Sigmoid colon (tissue), 7 donors: ENCODE results near the gene HEATR5A. TPM values are rescaled to one million over a fixed set of nuclear protein-coding genes. Genes with fewer than 3 reads are reported as not detected.
"Not testable (repeated sequence)": the region's sequence is repeated elsewhere in the genome, so short reads cannot be mapped to it uniquely, and the experiment has no call there.

Experiments used
- DNase-seq: peaks from one replicate; pipeline ENCODE4 v3.0.0-alpha.2; 2019
- H3K27ac ChIP-seq, 4 donors: fragments of 200-600 bp; sonication (generic); one replicate each; pipeline ENCODE4 v1.5.1; 2016 to 2019; ENCODE audit warnings: mild to moderate bottlenecking in 1 of 4
- H3K27me3 ChIP-seq, 3 donors: fragments of 200-600 bp; sonication (generic); one replicate each; pipeline ENCODE4 v1.5.1; 2019; ENCODE audit warnings: mild to moderate bottlenecking in 1 of 3
- H3K36me3 ChIP-seq, 4 donors: fragments of 200-600 bp; sonication (generic); one replicate each; pipeline ENCODE4 v1.5.1; 2016 to 2019
- H3K4me1 ChIP-seq, 4 donors: fragments of 200-600 bp; sonication (generic); one replicate each; pipeline ENCODE4 v1.5.1; 2017 to 2019
- H3K4me3 ChIP-seq, 4 donors: fragments of 200-600 bp; sonication (generic); one replicate each; pipeline ENCODE4 v1.5.1; 2017 to 2019; ENCODE audit warnings: mild to moderate bottlenecking in 2 of 4, moderate library complexity in 1 of 4
- H3K9me3 ChIP-seq, 4 donors: fragments of 200-600 bp in 3 of 4; sonication (generic) in 3 of 4; one replicate each; pipeline versions ENCODE4 v1.5.1 to v1.6.1; 2013 to 2019
- EP300 ChIP-seq, 4 donors: sonication (generic); formaldehyde crosslinking; IDR thresholded peaks; one replicate each; pipeline ENCODE4 v1.6.1; 2017; ENCODE audit warnings: antibody characterized with exemption in 4 of 4
- POLR2A ChIP-seq, 2 donors: fragments of 450-650 bp; IDR thresholded peaks; one replicate each; pipeline ENCODE4 v1.6.1; 2016; ENCODE audit warnings: antibody characterized with exemption in 2 of 2, mild to moderate bottlenecking in 2 of 2, moderate library complexity in 2 of 2
- POLR2AphosphoS5 ChIP-seq, 4 donors: sonication (generic); formaldehyde crosslinking; IDR thresholded peaks; one replicate each; pipeline ENCODE4 v1.6.1; 2017; ENCODE audit warnings: antibody characterized with exemption in 4 of 4
- WGBS, 2 donors: extraction: QIAGEN DNeasy Blood & Tissue Kit; methylation state at CpG; one replicate each; pipeline ENCODE4 v1.1.7; 2013; 5-methylcytosine and 5-hydroxymethylcytosine counted together
- intact Hi-C: fragments of 100-400 bp; cut with DNase I; formaldehyde crosslinking; loops from one replicate; pipeline ENCODE4 v1.15.1; 2023
- polyA plus RNA-seq, 3 donors: library from polyadenylated mRNA; stranded (reverse); fragments of 200-250 nt; gene quantifications; one replicate each; pipeline ENCODE4 v1.2.3, GENCODE V29; 2013
- total RNA-seq, 4 donors: library from RNA; depleted of rRNA; stranded (reverse); fragments of >200 nt; gene quantifications; one replicate each; pipeline ENCODE4 v1.1.0, GENCODE V29; 2016
- TF ChIP-seq, protein P1 (sequence below), 4 experiments: fragments of 450-650 bp in 3 of 4; fragments of 200-600 bp in 1 of 4; IDR thresholded peaks; one replicate each; pipeline ENCODE4 v1.5.1; 2016 to 2019; ENCODE audit warnings: antibody characterized with exemption in 4 of 4, mild to moderate bottlenecking in 3 of 4, moderate library complexity in 2 of 4
- donor health status: healthy with polysubstance abuse.
- donor health status: Bipolar disorder and iron deficiency.
- donor health status: healthy.

Gene HEATR5A
- total and polyA plus RNA-seq, 7 donors = 9.3 to 41.9 (median 28.7) TPM

DNA sequence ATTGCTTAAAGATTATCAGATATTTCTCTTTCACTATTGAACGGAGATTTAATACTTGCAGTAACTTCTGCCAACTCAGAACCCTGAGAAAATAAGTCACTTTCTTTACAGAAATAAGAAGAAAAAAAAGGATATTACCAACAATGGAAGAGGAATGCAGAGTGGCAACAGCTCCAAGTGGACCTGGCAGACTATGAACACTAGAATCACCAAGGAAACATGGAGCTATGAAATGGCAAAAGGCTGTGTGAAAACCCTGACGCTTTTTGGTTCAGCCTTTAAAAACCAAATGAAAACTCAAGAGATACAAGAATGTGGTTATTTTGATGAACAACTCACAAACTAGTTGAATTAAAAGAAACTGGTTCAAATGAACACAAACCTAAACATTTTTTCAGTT lies 19.2 kb upstream of the HEATR5A start:
- H3K27me3 ChIP-seq = no peaks in the 10 kb centered on the region
- H3K9me3 ChIP-seq = no peaks in the 10 kb centered on the region
- DNase-seq = no peak
- no peak overlapping the region for H3K27ac ChIP-seq
- TF ChIP-seq POLR2A (IDR thresholded peaks at IDR 0.05) (no peak), EP300 (IDR thresholded peaks at IDR 0.05) (no peak), POLR2AphosphoS5 (IDR thresholded peaks at IDR 0.05) (no peak)
- TF ChIP-seq, protein P1, sequence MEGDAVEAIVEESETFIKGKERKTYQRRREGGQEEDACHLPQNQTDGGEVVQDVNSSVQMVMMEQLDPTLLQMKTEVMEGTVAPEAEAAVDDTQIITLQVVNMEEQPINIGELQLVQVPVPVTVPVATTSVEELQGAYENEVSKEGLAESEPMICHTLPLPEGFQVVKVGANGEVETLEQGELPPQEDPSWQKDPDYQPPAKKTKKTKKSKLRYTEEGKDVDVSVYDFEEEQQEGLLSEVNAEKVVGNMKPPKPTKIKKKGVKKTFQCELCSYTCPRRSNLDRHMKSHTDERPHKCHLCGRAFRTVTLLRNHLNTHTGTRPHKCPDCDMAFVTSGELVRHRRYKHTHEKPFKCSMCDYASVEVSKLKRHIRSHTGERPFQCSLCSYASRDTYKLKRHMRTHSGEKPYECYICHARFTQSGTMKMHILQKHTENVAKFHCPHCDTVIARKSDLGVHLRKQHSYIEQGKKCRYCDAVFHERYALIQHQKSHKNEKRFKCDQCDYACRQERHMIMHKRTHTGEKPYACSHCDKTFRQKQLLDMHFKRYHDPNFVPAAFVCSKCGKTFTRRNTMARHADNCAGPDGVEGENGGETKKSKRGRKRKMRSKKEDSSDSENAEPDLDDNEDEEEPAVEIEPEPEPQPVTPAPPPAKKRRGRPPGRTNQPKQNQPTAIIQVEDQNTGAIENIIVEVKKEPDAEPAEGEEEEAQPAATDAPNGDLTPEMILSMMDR (IDR thresholded peaks at IDR 0.05) = no peak
- WGBS, 2 donors = 95 to 96% methylated on average over 2 of the region's 2 CpGs
- peaks cover 0 to 25% (median 18%) of the 10 kb centered on the region in 4 donors for H3K4me1 ChIP-seq
- no peak overlapping the region for H3K4me3 ChIP-seq
- intact Hi-C loops = no loop called here
- no peaks in the 10 kb centered on the region for H3K36me3 ChIP-seq

GRCh38 chr14:31437045-31437691 lies 16.8 kb upstream of the HEATR5A start:
- H3K4me3 ChIP-seq, H3K27ac ChIP-seq, H3K9me3 ChIP-seq, intact Hi-C loops, H3K27me3 ChIP-seq, H3K36me3 ChIP-seq: not testable (repeated sequence)
- peak; percentile 58 for DNase-seq
- peaks cover 0 to 27% (median 16%) of the 10 kb centered on the region in 4 donors for H3K4me1 ChIP-seq
- 92 to 96% methylated on average over 39 to 42 of the region's 45 CpGs for WGBS, 2 donors

DNA sequence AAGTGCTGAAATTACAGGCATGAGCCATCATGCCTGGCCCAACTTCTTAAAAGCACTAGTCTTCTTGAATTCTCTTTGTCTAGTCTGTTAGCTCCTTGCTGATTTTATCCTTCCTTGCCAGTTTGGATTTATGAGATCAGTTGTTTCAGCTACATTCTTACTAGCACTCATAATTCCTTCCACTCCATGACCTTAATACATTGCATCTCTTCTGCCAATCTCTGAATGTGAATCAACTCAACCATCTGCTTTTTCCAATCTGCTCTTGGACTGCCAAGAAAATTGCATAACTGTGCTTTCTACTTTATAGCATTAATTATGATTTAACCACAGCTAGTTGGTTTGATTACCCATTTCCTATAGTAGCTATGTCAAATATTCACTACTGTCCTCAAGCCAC lies 14.9 kb upstream of the HEATR5A start:
- no peak overlapping the region for H3K4me3 ChIP-seq
- H3K9me3 ChIP-seq = no peaks in the 10 kb centered on the region
- intact Hi-C loops = no loop called here
- H3K36me3 ChIP-seq = no peaks in the 10 kb centered on the region
- DNase-seq = no peak
- no peaks in the 10 kb centered on the region for H3K27me3 ChIP-seq
- TF ChIP-seq EP300 (IDR thresholded peaks at IDR 0.05) (no peak), POLR2AphosphoS5 (IDR thresholded peaks at IDR 0.05) (peak in 2 of 4 donors; percentile 10 to 11)
- H3K27ac ChIP-seq = peak overlapping the region in 1 of 4 donors; percentile 45
- H3K4me1 ChIP-seq = peaks cover 0 to 14% (median 11%) of the 10 kb centered on the region in 4 donors

- Histone ChIP-seq H3K4me1 (peaks cover 0 to 14% (median 10%) of the 10 kb centered on the region in 4 donors), H3K27me3 (no peaks in the 10 kb centered on the region), H3K9me3 (no peaks in the 10 kb centered on the region), H3K27ac (no peak overlapping the region), H3K4me3 (no peak overlapping the region), H3K36me3 (no peaks in the 10 kb centered on the region)
- no peak for DNase-seq
- TF ChIP-seq POLR2A (IDR thresholded peaks at IDR 0.05) = no peak
- TF ChIP-seq POLR2AphosphoS5 (IDR thresholded peaks at IDR 0.05) = no peak
- no peak for TF ChIP-seq EP300 (IDR thresholded peaks at IDR 0.05)
- TF ChIP-seq, protein P1 (IDR thresholded peaks at IDR 0.05) = no peak
- intact Hi-C loops = no loop called here
- WGBS, 2 donors = 96 to 98% methylated on average over 11 of the region's 11 CpGs
Observed at GRCh38 chr14:31430634-31431264, 10.4 kb upstream of the HEATR5A start.

- Histone ChIP-seq H3K27me3 (no peaks in the 10 kb centered on the region), H3K4me1 (peaks cover 0 to 6% (median under 1%) of the 10 kb centered on the region in 4 donors), H3K27ac (no peak overlapping the region), H3K4me3 (no peak overlapping the region), H3K36me3 (no peaks in the 10 kb centered on the region), H3K9me3 (no peaks in the 10 kb centered on the region)
- no peak for DNase-seq
- WGBS, 2 donors = 89 to 94% methylated on average over 1 of the region's 1 CpG
- intact Hi-C loops = no loop called here
- TF ChIP-seq POLR2AphosphoS5 (IDR thresholded peaks at IDR 0.05) = no peak
- TF ChIP-seq, protein P1 (IDR thresholded peaks at IDR 0.05) = no peak
Observed at GRCh38 chr14:31429791-31430190, 9.4 kb upstream of the HEATR5A start.
